ENCODE results near the gene RIN2.

The RIN2 gene

DNA sequence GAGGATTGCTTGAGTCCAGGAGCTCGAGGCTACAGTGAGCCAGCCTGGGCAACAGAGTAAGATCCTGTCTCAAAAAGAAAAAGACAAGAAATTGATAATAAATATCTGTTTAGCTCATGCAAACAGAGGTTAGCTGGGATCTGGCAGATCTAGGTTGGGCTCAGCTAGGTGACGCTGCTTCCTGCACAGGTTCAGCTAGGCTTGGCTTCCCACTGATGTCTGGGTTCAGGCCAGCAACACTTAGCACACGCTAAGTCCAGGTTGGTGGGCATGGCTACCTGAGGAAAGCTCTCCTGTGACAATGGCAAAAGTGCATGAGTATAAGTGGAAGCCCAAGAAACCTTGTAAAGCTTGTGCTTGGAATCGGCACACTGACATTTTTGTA, 48.7 kb downstream of the RIN2 start:
- Mint-ChIP-seq H3K4me1 (ENCODE audit: low read depth) (no peaks in the 10 kb centered on the region), H3K9me3 (ENCODE audit: low read depth) (no peaks in the 10 kb centered on the region), H3K36me3 (no peaks in the 10 kb centered on the region), H3K27me3 (no peaks in the 10 kb centered on the region), H3K4me3 (no peak overlapping the region), H3K27ac (no peak overlapping the region)

DNA sequence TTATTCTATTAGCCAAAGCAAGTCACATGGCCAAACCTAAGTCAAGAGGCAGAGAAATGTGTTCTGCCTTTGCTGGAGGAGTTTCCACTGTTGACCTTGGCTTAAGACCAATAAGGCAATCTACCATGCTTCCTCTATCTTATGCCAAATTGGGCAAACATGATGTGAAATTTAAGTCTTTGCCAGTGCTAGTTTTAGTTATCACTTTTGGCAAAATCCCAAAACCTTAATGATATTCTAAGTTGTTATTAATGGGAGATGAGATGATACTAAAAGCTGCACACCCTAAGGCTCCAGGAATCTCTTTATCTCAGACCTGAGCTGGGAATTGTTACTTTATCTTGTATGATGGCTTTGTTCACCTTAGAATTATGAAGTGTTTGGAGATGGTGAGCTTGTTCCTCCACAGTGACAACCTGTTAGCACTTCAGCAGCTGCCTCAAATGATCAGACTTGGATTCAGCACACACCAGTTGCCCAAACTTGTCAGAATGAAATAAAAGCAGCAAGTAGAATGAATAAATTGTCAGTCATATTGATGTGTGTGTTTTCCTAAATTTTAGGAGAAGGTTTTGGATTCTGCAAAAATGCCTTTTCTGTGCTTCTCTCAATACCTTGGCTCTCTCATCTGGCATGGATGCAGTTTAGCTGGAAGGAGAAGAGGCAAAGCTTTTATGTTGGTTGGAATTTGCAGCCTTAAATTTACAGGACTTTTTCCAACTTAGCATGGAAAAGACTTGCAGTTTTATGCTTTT, 49.3 kb downstream of the RIN2 start:
- no peaks in the 10 kb centered on the region for H3K27me3 Mint-ChIP-seq
- H3K27ac Mint-ChIP-seq: no peak overlapping the region
- H3K4me1 Mint-ChIP-seq (ENCODE audit: low read depth): no peaks in the 10 kb centered on the region
- no peaks in the 10 kb centered on the region for H3K36me3 Mint-ChIP-seq
- H3K9me3 Mint-ChIP-seq (ENCODE audit: low read depth): no peaks in the 10 kb centered on the region
- H3K4me3 Mint-ChIP-seq: no peak overlapping the region

Data from activated naive CD8-positive, alpha-beta T cell (primary cell).